CD4-positive, alpha-beta T cell (primary cell): Measurements from ENCODE around the gene CHKB. TPM values are rescaled to one million over a fixed set of nuclear protein-coding genes. Genes with fewer than 3 reads are reported as not detected.
"Not testable (repeated sequence)": the region's sequence is repeated elsewhere in the genome, so short reads cannot be mapped to it uniquely, and the experiment has no call there.

Experiments used
- ATAC-seq: fragments of 200-7000 bp; cut with Tn5 transposase; one replicate; pipeline ENCODE4 v1.10.0; 2022; ENCODE audit warnings: mild to moderate bottlenecking; ENCODE audit not compliant: poor library complexity
- CTCF ChIA-PET: fragments of 350-600 bp; sonication (Branson Sonifier 250); formaldehyde crosslinking; loops from one replicate; lab custom pipeline; 2021; ENCODE audit warnings: antibody characterized with exemption, inconsistent platforms; lab: Charles Lee
- POLR2A ChIA-PET: fragments of 350-600 bp; sonication (Branson Sonifier 250); formaldehyde crosslinking; loops from one replicate; lab custom pipeline; 2021; ENCODE audit warnings: antibody characterized with exemption, inconsistent platforms; lab: Charles Lee
- DNase-seq, 14 experiments: peaks; one replicate each; pipeline ENCODE4 v3.0.0-alpha.2; 2013 to 2020; ENCODE audit warnings: mixed read lengths in 2 of 14
- H3K27ac ChIP-seq, 2 donors: one replicate each; pipeline versions ENCODE4 v1.5.1 to v1.7.0; 2013; ENCODE audit warnings: low read length in 2 of 2, low read depth in 1 of 2, mild to moderate bottlenecking in 1 of 2
- H3K27me3 ChIP-seq, 2 experiments: 1 replicate in 1 of 2; 2 replicates in 1 of 2; pipeline versions ENCODE4 v1.6.1 to v1.7.0; 2013; ENCODE audit warnings: low read length in 2 of 2, control low read depth in 1 of 2, mild to moderate bottlenecking in 1 of 2, moderate library complexity in 1 of 2; ENCODE audit not compliant: insufficient read depth in 2 of 2, control insufficient read depth in 1 of 2
- H3K36me3 ChIP-seq: one replicate; pipeline ENCODE4 v1.6.1; 2013; ENCODE audit warnings: low read length, control low read depth; ENCODE audit not compliant: insufficient read depth
- H3K4me1 ChIP-seq: one replicate; pipeline ENCODE4 v1.6.1; 2013; ENCODE audit warnings: low read length, control low read depth; ENCODE audit not compliant: insufficient read depth
- H3K4me3 ChIP-seq: one replicate; pipeline ENCODE4 v1.5.1; 2013; ENCODE audit warnings: mild to moderate bottlenecking, low read length, moderate library complexity
- H3K9me3 ChIP-seq, 2 experiments: 1 replicate in 1 of 2; 2 replicates in 1 of 2; pipeline versions ENCODE4 v1.6.1 to v1.7.0; 2013; ENCODE audit warnings: low read length in 2 of 2, mild to moderate bottlenecking in 2 of 2, control low read depth in 1 of 2, moderate library complexity in 1 of 2; ENCODE audit not compliant: control insufficient read depth in 1 of 2, insufficient read depth in 1 of 2
- H3K27ac Mint-ChIP-seq: one replicate; pipeline ENCODE4 v1.8.0; 2020; ENCODE audit warnings: mixed read lengths
- H3K27me3 Mint-ChIP-seq: one replicate; pipeline ENCODE4 v1.8.0; 2021; ENCODE audit warnings: mixed read lengths
- H3K36me3 Mint-ChIP-seq: one replicate; pipeline ENCODE4 v1.8.0; 2021; ENCODE audit warnings: low read depth, mixed read lengths
- H3K4me1 Mint-ChIP-seq: one replicate; pipeline ENCODE4 v1.8.0; 2021; ENCODE audit warnings: low read depth, mixed read lengths
- H3K4me3 Mint-ChIP-seq: one replicate; pipeline ENCODE4 v1.8.0; 2020; ENCODE audit warnings: mild to moderate bottlenecking, mixed read lengths
- H3K9me3 Mint-ChIP-seq: one replicate; pipeline ENCODE4 v1.8.0; 2020; ENCODE audit warnings: mixed read lengths
- intact Hi-C, 2 experiments: fragments of 100-400 bp; cut with DNase I in 1 of 2; cut with micrococcal nuclease in 1 of 2; formaldehyde crosslinking; loops; one replicate each; pipeline versions ENCODE4 v1.15.1 to v1.9.0; 2023 to 2025; cut with DNase I, micrococcal nuclease
- total RNA-seq, 174 experiments: library from RNA in 2 of 174; stranded (reverse) in 2 of 174; gene quantifications; one replicate each; pipeline ENCODE4 v1.2.3 and lab custom pipeline; 2021 to 2026
- TF ChIP-seq, protein P1 (sequence below): fragments of 200-600 bp; IDR thresholded peaks from one replicate; pipeline ENCODE4 v1.8.0; 2022; ENCODE audit warnings: antibody characterized with exemption, mild to moderate bottlenecking

The CHKB gene
- total RNA-seq, 2 experiments from 2014 or later: 152 to 156 TPM

- DNase-seq (peak; percentile 39 to 95 (median 64)), ATAC-seq (peak; percentile 66)
- H3K4me1 ChIP-seq: peaks cover 36% of the 10 kb centered on the region
- Mint-ChIP-seq H3K36me3 (peaks cover 27% of the 10 kb centered on the region), H3K4me1 (peaks cover 35% of the 10 kb centered on the region), H3K4me3 (peak overlapping the region; percentile 90), H3K27me3 (no peaks in the 10 kb centered on the region), H3K27ac (peak overlapping the region; percentile 98), H3K9me3 (no peaks in the 10 kb centered on the region)
- TF ChIP-seq, protein P1, sequence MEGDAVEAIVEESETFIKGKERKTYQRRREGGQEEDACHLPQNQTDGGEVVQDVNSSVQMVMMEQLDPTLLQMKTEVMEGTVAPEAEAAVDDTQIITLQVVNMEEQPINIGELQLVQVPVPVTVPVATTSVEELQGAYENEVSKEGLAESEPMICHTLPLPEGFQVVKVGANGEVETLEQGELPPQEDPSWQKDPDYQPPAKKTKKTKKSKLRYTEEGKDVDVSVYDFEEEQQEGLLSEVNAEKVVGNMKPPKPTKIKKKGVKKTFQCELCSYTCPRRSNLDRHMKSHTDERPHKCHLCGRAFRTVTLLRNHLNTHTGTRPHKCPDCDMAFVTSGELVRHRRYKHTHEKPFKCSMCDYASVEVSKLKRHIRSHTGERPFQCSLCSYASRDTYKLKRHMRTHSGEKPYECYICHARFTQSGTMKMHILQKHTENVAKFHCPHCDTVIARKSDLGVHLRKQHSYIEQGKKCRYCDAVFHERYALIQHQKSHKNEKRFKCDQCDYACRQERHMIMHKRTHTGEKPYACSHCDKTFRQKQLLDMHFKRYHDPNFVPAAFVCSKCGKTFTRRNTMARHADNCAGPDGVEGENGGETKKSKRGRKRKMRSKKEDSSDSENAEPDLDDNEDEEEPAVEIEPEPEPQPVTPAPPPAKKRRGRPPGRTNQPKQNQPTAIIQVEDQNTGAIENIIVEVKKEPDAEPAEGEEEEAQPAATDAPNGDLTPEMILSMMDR: peak; percentile 79
- CTCF ChIA-PET: interaction anchor here (0.6 to 3.8 kb wide), 27 partner anchors 12 to 477 kb away, joined by 3 to 35 read pairs (median 4); partner anchors contain the start of genes LMF2, NCAPH2, SCO2 and SYCE3
- peak overlapping the region; percentile 85 to 92 for H3K27ac ChIP-seq
- POLR2A ChIA-PET: interaction anchor here (0.6 to 3.4 kb wide), 51 partner anchors 9 to 765 kb away, joined by 3 to 152 read pairs (median 5); partner anchors contain the start of genes CHKB, CPT1B, HDAC10 and KLHDC7B
- peaks cover 8% of the 10 kb centered on the region for H3K36me3 ChIP-seq
- intact Hi-C loops: loop anchor here (1.0 to 5.0 kb wide), 14 partner anchors 20 to 782 kb away; partner anchors contain the start of genes CHKB (in 2 of the 2), SCO2 (in 2 of the 2), KLHDC7B (in 1 of the 2) and LMF2 (in 1 of the 2)
- H3K4me3 ChIP-seq: peak overlapping the region; percentile 53
- H3K27me3 ChIP-seq: no peaks in the 10 kb centered on the region
- no peaks in the 10 kb centered on the region for H3K9me3 ChIP-seq
These were observed 38.1 kb upstream of the CHKB start for GRCh38 chr22:50620593-50621355.

- H3K27me3 ChIP-seq, ATAC-seq, H3K4me3 ChIP-seq, H3K4me1 ChIP-seq, H3K9me3 Mint-ChIP-seq, H3K27ac ChIP-seq, CTCF ChIA-PET, H3K36me3 ChIP-seq, DNase-seq, H3K36me3 Mint-ChIP-seq, POLR2A ChIA-PET, H3K9me3 ChIP-seq, H3K27ac Mint-ChIP-seq, H3K4me3 Mint-ChIP-seq, H3K4me1 Mint-ChIP-seq: not testable (repeated sequence)
- intact Hi-C loops: loop anchor here in 1 of 2 experiments (10.0 kb wide), 1 partner anchor 339 kb away; the partner anchor contains the start of gene MAPK11
- H3K27me3 Mint-ChIP-seq: peaks cover 20% of the 10 kb centered on the region
These were observed 31.6 kb upstream of the CHKB start for GRCh38 chr22:50614296-50614695.

- POLR2A ChIA-PET: no interaction called here
- peaks cover 4% of the 10 kb centered on the region for H3K4me1 ChIP-seq
- no peaks in the 10 kb centered on the region for H3K36me3 ChIP-seq
- H3K27ac ChIP-seq: no peak overlapping the region
- no peaks in the 10 kb centered on the region for H3K9me3 ChIP-seq
- DNase-seq (no peak), ATAC-seq (no peak)
- CTCF ChIA-PET: interaction anchor here (1.2 kb wide), 1 partner anchor 88 kb away, joined by 4 read pairs; the partner anchor contains the start of gene SCO2
- H3K4me3 ChIP-seq: no peak overlapping the region
- no peak overlapping the region for H3K27ac Mint-ChIP-seq
- H3K36me3 Mint-ChIP-seq: no peaks in the 10 kb centered on the region
- no peak overlapping the region for H3K4me3 Mint-ChIP-seq
- H3K27me3 ChIP-seq: peaks cover 0 to 5% of the 10 kb centered on the region in 2 experiments
- no peaks in the 10 kb centered on the region for H3K9me3 Mint-ChIP-seq
- TF ChIP-seq, protein P1: no peak
- intact Hi-C loops: loop anchor here in 1 of 2 experiments (10.0 kb wide), 1 partner anchor 339 kb away; the partner anchor contains the start of gene MAPK11
- H3K4me1 Mint-ChIP-seq: no peaks in the 10 kb centered on the region
- peaks cover 23% of the 10 kb centered on the region for H3K27me3 Mint-ChIP-seq
These were observed 30.8 kb upstream of the CHKB start for GRCh38 chr22:50613291-50613981.
